Measurements from ENCODE around the gene CCDC188. TPM values are rescaled to one million over a fixed set of nuclear protein-coding genes. Genes with fewer than 3 reads are reported as not detected.

The CCDC188 gene
- total and polyA plus RNA-seq, 9 of the 15 experiments (the other 6 are each of a cell fraction or from before 2014, with no cell fraction given), result not detected

GRCh38 chr22:20117633-20118299, 33.1 kb downstream of the CCDC188 start (continued):
- TF ChIP-seq MXI1 (IDR thresholded peaks at IDR 0.05; ENCODE audit: low read depth, low read length) (peak; percentile 52), ZNF232 (CRISPR knock-in tag; IDR thresholded peaks at IDR 0.05) (no peak), RBM34 (IDR thresholded peaks at IDR 0.05; ENCODE audit: borderline replicate concordance, insufficient read depth, low read length) (no peak), ZNF316 (IDR thresholded peaks at IDR 0.05) (no peak), ZEB2 (IDR thresholded peaks at IDR 0.05) (no peak), CHD4 (IDR thresholded peaks at IDR 0.05; ENCODE audit: insufficient read depth, insufficient replicate concordance, low read depth, low read length, poor library complexity, severe bottlenecking) (peak; percentile 78), CREB3L1 (IDR thresholded peaks at IDR 0.05; ENCODE audit: borderline replicate concordance, low read depth) (no peak), HDAC2 (IDR thresholded peaks at IDR 0.05) (peak; percentile 85)
- TF ChIP-seq, protein P1, sequence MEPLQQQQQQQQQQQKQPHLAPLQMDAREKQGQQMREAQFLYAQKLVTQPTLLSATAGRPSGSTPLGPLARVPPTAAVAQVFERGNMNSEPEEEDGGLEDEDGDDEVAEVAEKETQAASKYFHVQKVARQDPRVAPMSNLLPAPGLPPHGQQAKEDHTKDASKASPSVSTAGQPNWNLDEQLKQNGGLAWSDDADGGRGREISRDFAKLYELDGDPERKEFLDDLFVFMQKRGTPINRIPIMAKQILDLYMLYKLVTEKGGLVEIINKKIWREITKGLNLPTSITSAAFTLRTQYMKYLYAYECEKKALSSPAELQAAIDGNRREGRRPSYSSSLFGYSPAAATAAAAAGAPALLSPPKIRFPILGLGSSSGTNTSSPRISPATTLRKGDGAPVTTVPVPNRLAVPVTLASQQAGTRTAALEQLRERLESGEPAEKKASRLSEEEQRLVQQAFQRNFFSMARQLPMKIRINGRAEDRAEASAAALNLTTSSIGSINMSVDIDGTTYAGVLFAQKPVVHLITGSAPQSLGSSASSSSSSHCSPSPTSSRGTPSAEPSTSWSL (CRISPR knock-in tag; IDR thresholded peaks at IDR 0.05; ENCODE audit: borderline replicate concordance), result 0 out of 2 replicates have a peak, but pooled peaks have one; percentile 41
- TF ChIP-seq, protein P2, sequence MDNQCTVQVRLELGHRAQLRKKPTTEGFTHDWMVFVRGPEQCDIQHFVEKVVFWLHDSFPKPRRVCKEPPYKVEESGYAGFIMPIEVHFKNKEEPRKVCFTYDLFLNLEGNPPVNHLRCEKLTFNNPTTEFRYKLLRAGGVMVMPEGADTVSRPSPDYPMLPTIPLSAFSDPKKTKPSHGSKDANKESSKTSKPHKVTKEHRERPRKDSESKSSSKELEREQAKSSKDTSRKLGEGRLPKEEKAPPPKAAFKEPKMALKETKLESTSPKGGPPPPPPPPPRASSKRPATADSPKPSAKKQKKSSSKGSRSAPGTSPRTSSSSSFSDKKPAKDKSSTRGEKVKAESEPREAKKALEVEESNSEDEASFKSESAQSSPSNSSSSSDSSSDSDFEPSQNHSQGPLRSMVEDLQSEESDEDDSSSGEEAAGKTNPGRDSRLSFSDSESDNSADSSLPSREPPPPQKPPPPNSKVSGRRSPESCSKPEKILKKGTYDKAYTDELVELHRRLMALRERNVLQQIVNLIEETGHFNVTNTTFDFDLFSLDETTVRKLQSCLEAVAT (IDR thresholded peaks at IDR 0.05), result no peak
- TF ChIP-seq, protein P3, sequence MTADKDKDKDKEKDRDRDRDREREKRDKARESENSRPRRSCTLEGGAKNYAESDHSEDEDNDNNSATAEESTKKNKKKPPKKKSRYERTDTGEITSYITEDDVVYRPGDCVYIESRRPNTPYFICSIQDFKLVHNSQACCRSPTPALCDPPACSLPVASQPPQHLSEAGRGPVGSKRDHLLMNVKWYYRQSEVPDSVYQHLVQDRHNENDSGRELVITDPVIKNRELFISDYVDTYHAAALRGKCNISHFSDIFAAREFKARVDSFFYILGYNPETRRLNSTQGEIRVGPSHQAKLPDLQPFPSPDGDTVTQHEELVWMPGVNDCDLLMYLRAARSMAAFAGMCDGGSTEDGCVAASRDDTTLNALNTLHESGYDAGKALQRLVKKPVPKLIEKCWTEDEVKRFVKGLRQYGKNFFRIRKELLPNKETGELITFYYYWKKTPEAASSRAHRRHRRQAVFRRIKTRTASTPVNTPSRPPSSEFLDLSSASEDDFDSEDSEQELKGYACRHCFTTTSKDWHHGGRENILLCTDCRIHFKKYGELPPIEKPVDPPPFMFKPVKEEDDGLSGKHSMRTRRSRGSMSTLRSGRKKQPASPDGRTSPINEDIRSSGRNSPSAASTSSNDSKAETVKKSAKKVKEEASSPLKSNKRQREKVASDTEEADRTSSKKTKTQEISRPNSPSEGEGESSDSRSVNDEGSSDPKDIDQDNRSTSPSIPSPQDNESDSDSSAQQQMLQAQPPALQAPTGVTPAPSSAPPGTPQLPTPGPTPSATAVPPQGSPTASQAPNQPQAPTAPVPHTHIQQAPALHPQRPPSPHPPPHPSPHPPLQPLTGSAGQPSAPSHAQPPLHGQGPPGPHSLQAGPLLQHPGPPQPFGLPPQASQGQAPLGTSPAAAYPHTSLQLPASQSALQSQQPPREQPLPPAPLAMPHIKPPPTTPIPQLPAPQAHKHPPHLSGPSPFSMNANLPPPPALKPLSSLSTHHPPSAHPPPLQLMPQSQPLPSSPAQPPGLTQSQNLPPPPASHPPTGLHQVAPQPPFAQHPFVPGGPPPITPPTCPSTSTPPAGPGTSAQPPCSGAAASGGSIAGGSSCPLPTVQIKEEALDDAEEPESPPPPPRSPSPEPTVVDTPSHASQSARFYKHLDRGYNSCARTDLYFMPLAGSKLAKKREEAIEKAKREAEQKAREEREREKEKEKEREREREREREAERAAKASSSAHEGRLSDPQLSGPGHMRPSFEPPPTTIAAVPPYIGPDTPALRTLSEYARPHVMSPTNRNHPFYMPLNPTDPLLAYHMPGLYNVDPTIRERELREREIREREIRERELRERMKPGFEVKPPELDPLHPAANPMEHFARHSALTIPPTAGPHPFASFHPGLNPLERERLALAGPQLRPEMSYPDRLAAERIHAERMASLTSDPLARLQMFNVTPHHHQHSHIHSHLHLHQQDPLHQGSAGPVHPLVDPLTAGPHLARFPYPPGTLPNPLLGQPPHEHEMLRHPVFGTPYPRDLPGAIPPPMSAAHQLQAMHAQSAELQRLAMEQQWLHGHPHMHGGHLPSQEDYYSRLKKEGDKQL (CRISPR knock-in tag; IDR thresholded peaks at IDR 0.05; ENCODE audit: borderline replicate concordance), result no peak
- TF ChIP-seq, protein P4, sequence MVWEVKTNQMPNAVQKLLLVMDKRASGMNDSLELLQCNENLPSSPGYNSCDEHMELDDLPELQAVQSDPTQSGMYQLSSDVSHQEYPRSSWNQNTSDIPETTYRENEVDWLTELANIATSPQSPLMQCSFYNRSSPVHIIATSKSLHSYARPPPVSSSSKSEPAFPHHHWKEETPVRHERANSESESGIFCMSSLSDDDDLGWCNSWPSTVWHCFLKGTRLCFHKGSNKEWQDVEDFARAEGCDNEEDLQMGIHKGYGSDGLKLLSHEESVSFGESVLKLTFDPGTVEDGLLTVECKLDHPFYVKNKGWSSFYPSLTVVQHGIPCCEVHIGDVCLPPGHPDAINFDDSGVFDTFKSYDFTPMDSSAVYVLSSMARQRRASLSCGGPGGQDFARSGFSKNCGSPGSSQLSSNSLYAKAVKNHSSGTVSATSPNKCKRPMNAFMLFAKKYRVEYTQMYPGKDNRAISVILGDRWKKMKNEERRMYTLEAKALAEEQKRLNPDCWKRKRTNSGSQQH (CRISPR knock-in tag; IDR thresholded peaks at IDR 0.05), result peak; percentile 83
- TF ChIP-seq, protein P5, sequence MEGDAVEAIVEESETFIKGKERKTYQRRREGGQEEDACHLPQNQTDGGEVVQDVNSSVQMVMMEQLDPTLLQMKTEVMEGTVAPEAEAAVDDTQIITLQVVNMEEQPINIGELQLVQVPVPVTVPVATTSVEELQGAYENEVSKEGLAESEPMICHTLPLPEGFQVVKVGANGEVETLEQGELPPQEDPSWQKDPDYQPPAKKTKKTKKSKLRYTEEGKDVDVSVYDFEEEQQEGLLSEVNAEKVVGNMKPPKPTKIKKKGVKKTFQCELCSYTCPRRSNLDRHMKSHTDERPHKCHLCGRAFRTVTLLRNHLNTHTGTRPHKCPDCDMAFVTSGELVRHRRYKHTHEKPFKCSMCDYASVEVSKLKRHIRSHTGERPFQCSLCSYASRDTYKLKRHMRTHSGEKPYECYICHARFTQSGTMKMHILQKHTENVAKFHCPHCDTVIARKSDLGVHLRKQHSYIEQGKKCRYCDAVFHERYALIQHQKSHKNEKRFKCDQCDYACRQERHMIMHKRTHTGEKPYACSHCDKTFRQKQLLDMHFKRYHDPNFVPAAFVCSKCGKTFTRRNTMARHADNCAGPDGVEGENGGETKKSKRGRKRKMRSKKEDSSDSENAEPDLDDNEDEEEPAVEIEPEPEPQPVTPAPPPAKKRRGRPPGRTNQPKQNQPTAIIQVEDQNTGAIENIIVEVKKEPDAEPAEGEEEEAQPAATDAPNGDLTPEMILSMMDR (IDR thresholded peaks at IDR 0.05 in 2 of 3, conservative IDR thresholded peaks at IDR 0.05 in 1 of 3; ENCODE audit: insufficient read depth in 2 of 3, low read depth in 1 of 3, low read length in 3 of 3), result peak in 2 of 3 experiments; percentile 5 to 12; a peak in 1 of 6 replicates
